Measurements from ENCODE around the gene IZUMO1R.
"Not testable (repeated sequence)": the region's sequence is repeated elsewhere in the genome, so short reads cannot be mapped to it uniquely, and the experiment has no call there.

The IZUMO1R gene
- total RNA-seq: 0 reads per million in 3 donors

- H3K4me3 ChIP-seq (ENCODE audit: insufficient read depth, low read depth, low read length, poor library complexity, severe bottlenecking): no peak within 1 kb of the TSS
- H3K36me3 ChIP-seq (ENCODE audit: control insufficient read depth, insufficient read depth, low read length): no peaks in the 10 kb centered on the region
- H3K4me1 ChIP-seq (ENCODE audit: control insufficient read depth, insufficient read depth, low read length, poor library complexity, severe bottlenecking): no peaks in the 10 kb centered on the region
- no peak within 1 kb of the TSS for H3K27ac ChIP-seq (ENCODE audit: insufficient read depth, low read length, poor library complexity, severe bottlenecking)
- H3K9me3 ChIP-seq (ENCODE audit: control insufficient read depth, low read length): no peaks in the 10 kb centered on the region
- H3K27me3 ChIP-seq (replicated peaks; ENCODE audit: control insufficient read depth, insufficient read depth, low read length, poor library complexity, severe bottlenecking): no peaks in the 10 kb centered on the region
- DNase-seq: no peak
Observed at GRCh38 chr11:94303966-94304958, at the start of gene IZUMO1R. Gene IZUMO1R (plus strand): TSS chr11:94304580. CDS start chr11:94305637, 1,057 bp downstream.

DNA sequence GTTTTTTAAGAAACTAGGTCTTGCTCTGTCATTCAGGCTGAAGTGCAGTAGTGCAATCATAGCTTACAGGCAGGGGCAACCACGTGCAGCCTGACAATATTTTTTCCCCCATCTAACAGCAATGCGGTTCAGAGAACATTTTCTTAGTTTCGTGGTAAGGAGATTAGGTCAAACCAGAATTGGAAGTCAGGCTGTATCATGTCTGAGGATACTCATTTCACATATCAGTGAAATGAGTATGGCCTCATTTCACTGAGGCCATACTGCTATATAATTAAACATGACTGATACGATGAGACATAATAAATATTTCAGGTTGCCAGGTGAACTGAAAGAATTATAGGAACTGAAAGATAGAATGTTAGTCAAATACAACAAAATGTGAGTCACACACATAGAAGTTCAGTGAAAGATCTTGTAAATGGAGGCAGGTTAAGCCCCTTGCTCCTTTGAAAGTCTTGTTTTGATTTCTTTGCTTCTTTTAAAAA, 32.5 kb upstream of the IZUMO1R start:
- Histone ChIP-seq H3K27me3 (replicated peaks; ENCODE audit: control insufficient read depth, insufficient read depth, low read length, poor library complexity, severe bottlenecking) (no peaks in the 10 kb centered on the region), H3K27ac (ENCODE audit: insufficient read depth, low read length, poor library complexity, severe bottlenecking) (no peak overlapping the region), H3K9me3 (ENCODE audit: control insufficient read depth, low read length) (no peaks in the 10 kb centered on the region), H3K4me1 (ENCODE audit: control insufficient read depth, insufficient read depth, low read length, poor library complexity, severe bottlenecking) (no peaks in the 10 kb centered on the region), H3K4me3 (ENCODE audit: insufficient read depth, low read depth, low read length, poor library complexity, severe bottlenecking) (no peak overlapping the region), H3K36me3 (ENCODE audit: control insufficient read depth, insufficient read depth, low read length) (no peaks in the 10 kb centered on the region)
- DNase-seq: no peak

DNA sequence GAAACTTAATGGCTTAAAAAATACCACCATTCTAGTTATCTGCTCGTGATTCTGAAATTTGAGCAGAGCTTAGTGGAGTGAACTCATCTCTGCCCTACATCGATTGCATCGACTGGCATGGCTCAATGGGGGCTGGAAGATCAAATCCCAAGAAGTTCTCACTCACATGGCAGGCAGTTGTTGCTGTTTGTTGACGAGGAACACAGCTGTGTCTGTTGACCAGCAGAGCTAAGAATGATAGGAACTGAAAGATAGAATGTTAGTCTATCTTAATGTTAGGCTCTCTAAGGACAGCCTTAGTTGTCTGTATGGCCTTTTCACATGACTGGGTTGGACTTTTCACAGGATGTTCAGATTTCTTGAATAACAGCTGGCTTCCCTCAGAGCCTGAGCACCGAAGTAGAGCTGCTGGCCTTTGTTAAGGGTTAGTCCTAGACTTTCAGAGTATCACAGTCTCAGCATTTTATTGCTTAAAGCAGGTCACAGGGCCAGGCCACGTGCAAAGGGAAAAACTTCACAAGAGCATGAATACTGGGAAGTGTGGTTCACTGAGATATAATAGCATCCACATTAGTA, 31.6 kb upstream of the IZUMO1R start:
- Histone ChIP-seq H3K36me3 (ENCODE audit: control insufficient read depth, insufficient read depth, low read length) (no peaks in the 10 kb centered on the region), H3K27ac (ENCODE audit: insufficient read depth, low read length, poor library complexity, severe bottlenecking) (no peak overlapping the region), H3K9me3 (ENCODE audit: control insufficient read depth, low read length) (no peaks in the 10 kb centered on the region), H3K4me1 (ENCODE audit: control insufficient read depth, insufficient read depth, low read length, poor library complexity, severe bottlenecking) (no peaks in the 10 kb centered on the region), H3K4me3 (ENCODE audit: insufficient read depth, low read depth, low read length, poor library complexity, severe bottlenecking) (no peak overlapping the region), H3K27me3 (replicated peaks; ENCODE audit: control insufficient read depth, insufficient read depth, low read length, poor library complexity, severe bottlenecking) (no peaks in the 10 kb centered on the region)
- no peak for DNase-seq

- Histone ChIP-seq H3K27ac (ENCODE audit: insufficient read depth, low read length, poor library complexity, severe bottlenecking) (no peak overlapping the region), H3K4me1 (ENCODE audit: control insufficient read depth, insufficient read depth, low read length, poor library complexity, severe bottlenecking) (no peaks in the 10 kb centered on the region), H3K9me3 (ENCODE audit: control insufficient read depth, low read length) (no peaks in the 10 kb centered on the region), H3K27me3 (replicated peaks; ENCODE audit: control insufficient read depth, insufficient read depth, low read length, poor library complexity, severe bottlenecking) (no peaks in the 10 kb centered on the region), H3K36me3 (ENCODE audit: control insufficient read depth, insufficient read depth, low read length) (no peaks in the 10 kb centered on the region), H3K4me3 (ENCODE audit: insufficient read depth, low read depth, low read length, poor library complexity, severe bottlenecking) (no peak overlapping the region)
- DNase-seq: no peak
Observed at GRCh38 chr11:94275961-94276360, 28.4 kb upstream of the IZUMO1R start.

DNA sequence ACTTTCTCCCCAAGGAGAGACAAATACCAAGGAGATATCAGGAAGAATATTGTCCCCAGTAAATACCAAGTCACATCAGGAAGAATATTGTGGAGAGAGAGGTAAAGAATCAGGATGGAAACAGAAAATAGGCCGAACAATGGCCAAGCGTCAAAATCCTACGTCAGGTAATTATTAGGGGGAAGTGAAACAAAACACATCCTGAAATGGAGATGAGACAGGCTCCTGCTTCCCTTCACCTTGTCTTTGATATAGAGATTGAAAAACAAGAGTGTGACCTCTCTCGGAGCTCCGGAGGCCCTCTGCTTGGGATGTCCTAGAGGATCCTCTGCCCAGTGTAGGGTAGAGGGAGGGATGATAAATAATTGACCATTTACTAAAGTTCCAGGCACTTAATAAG, 27.4 kb upstream of the IZUMO1R start:
- Histone ChIP-seq H3K4me1 (ENCODE audit: control insufficient read depth, insufficient read depth, low read length, poor library complexity, severe bottlenecking) (no peaks in the 10 kb centered on the region), H3K27me3 (replicated peaks; ENCODE audit: control insufficient read depth, insufficient read depth, low read length, poor library complexity, severe bottlenecking) (no peaks in the 10 kb centered on the region), H3K27ac (ENCODE audit: insufficient read depth, low read length, poor library complexity, severe bottlenecking) (no peak overlapping the region), H3K9me3 (ENCODE audit: control insufficient read depth, low read length) (no peaks in the 10 kb centered on the region), H3K4me3 (ENCODE audit: insufficient read depth, low read depth, low read length, poor library complexity, severe bottlenecking) (no peak overlapping the region), H3K36me3 (ENCODE audit: control insufficient read depth, insufficient read depth, low read length) (no peaks in the 10 kb centered on the region)
- no peak for DNase-seq

GRCh38 chr11:94278207-94278606, 26.2 kb upstream of the IZUMO1R start:
- not testable (repeated sequence) for H3K27ac ChIP-seq (ENCODE audit: insufficient read depth, low read length, poor library complexity, severe bottlenecking); DNase-seq; H3K27me3 ChIP-seq (replicated peaks; ENCODE audit: control insufficient read depth, insufficient read depth, low read length, poor library complexity, severe bottlenecking); H3K36me3 ChIP-seq (ENCODE audit: control insufficient read depth, insufficient read depth, low read length); H3K4me3 ChIP-seq (ENCODE audit: insufficient read depth, low read depth, low read length, poor library complexity, severe bottlenecking); H3K9me3 ChIP-seq (ENCODE audit: control insufficient read depth, low read length); H3K4me1 ChIP-seq (ENCODE audit: control insufficient read depth, insufficient read depth, low read length, poor library complexity, severe bottlenecking)

DNA sequence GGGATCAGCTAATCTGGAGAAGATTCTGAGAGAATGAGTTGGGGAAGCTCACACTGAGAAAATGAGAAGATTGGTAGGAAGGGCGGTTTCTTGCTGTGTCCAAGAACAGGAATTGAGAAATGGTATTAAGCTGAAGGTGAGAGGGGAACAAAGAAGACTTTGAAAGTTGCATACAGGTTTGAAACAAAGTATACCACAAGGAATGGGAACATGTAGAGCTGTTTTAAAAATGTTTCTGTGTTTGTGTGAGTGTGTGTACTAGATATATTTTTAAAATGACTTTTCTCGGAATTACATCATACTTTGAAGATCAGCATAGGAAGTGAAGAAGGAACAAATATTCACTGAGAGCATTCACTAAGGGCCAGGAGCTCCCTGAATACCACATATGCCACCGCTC, 24.4 kb upstream of the IZUMO1R start:
- Histone ChIP-seq H3K4me1 (ENCODE audit: control insufficient read depth, insufficient read depth, low read length, poor library complexity, severe bottlenecking) (no peaks in the 10 kb centered on the region), H3K36me3 (ENCODE audit: control insufficient read depth, insufficient read depth, low read length) (no peaks in the 10 kb centered on the region), H3K4me3 (ENCODE audit: insufficient read depth, low read depth, low read length, poor library complexity, severe bottlenecking) (no peak overlapping the region), H3K27me3 (replicated peaks; ENCODE audit: control insufficient read depth, insufficient read depth, low read length, poor library complexity, severe bottlenecking) (no peaks in the 10 kb centered on the region), H3K27ac (ENCODE audit: insufficient read depth, low read length, poor library complexity, severe bottlenecking) (no peak overlapping the region), H3K9me3 (ENCODE audit: control insufficient read depth, low read length) (no peaks in the 10 kb centered on the region)
- DNase-seq: no peak

DNA sequence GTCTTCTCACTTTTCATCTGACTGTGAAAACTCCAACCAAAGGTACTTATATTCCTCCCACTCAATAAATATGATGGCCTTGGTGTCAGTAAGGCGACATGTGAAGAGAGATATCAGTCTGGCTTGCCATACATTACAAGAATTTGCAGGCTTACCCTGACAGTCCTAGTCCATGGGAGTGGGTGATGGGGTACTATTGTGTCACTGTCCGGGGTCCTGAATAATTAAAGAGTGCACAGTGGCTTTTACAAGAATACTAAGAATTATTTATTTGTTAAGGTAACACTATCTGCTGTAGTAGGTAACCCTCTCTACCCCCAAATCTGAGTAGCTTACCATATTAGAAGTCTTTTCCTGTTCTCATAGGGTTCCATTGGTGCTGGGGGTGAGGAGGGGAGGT, 23.1 kb upstream of the IZUMO1R start:
- H3K4me3 ChIP-seq (ENCODE audit: insufficient read depth, low read depth, low read length, poor library complexity, severe bottlenecking): no peak overlapping the region
- H3K4me1 ChIP-seq (ENCODE audit: control insufficient read depth, insufficient read depth, low read length, poor library complexity, severe bottlenecking): no peaks in the 10 kb centered on the region
- H3K9me3 ChIP-seq (ENCODE audit: control insufficient read depth, low read length): no peaks in the 10 kb centered on the region
- no peak for DNase-seq
- no peaks in the 10 kb centered on the region for H3K36me3 ChIP-seq (ENCODE audit: control insufficient read depth, insufficient read depth, low read length)
- H3K27me3 ChIP-seq (replicated peaks; ENCODE audit: control insufficient read depth, insufficient read depth, low read length, poor library complexity, severe bottlenecking): no peaks in the 10 kb centered on the region
- H3K27ac ChIP-seq (ENCODE audit: insufficient read depth, low read length, poor library complexity, severe bottlenecking): no peak overlapping the region

GRCh38 chr11:94283678-94284077, 20.7 kb upstream of the IZUMO1R start:
- Histone ChIP-seq H3K27ac (ENCODE audit: insufficient read depth, low read length, poor library complexity, severe bottlenecking) (no peak overlapping the region), H3K4me3 (ENCODE audit: insufficient read depth, low read depth, low read length, poor library complexity, severe bottlenecking) (no peak overlapping the region), H3K4me1 (ENCODE audit: control insufficient read depth, insufficient read depth, low read length, poor library complexity, severe bottlenecking) (no peaks in the 10 kb centered on the region), H3K27me3 (replicated peaks; ENCODE audit: control insufficient read depth, insufficient read depth, low read length, poor library complexity, severe bottlenecking) (no peaks in the 10 kb centered on the region), H3K9me3 (ENCODE audit: control insufficient read depth, low read length) (no peaks in the 10 kb centered on the region), H3K36me3 (ENCODE audit: control insufficient read depth, insufficient read depth, low read length) (no peaks in the 10 kb centered on the region)
- DNase-seq: no peak

DNA sequence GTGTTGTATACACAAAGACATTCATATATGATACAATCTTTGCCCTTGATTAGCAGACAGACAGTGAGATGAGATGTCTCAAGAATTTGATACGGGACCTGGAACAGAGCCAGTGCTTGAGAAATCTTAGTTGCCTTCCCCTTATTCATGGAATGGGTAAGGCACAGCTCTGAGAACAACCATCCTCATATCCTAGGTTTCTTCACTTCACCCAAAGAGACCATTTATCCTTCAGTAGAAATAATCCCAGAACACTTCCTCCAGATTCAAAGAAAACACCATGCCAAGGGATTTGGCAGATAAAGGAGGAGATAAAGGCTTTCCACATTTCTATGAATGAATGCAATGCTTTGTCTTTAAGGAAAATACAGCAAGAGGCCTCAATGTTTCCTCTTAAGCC, 8.8 kb upstream of the IZUMO1R start:
- Histone ChIP-seq H3K27me3 (replicated peaks; ENCODE audit: control insufficient read depth, insufficient read depth, low read length, poor library complexity, severe bottlenecking) (no peaks in the 10 kb centered on the region), H3K9me3 (ENCODE audit: control insufficient read depth, low read length) (no peaks in the 10 kb centered on the region), H3K4me1 (ENCODE audit: control insufficient read depth, insufficient read depth, low read length, poor library complexity, severe bottlenecking) (no peaks in the 10 kb centered on the region), H3K36me3 (ENCODE audit: control insufficient read depth, insufficient read depth, low read length) (no peaks in the 10 kb centered on the region), H3K27ac (ENCODE audit: insufficient read depth, low read length, poor library complexity, severe bottlenecking) (no peak overlapping the region), H3K4me3 (ENCODE audit: insufficient read depth, low read depth, low read length, poor library complexity, severe bottlenecking) (no peak overlapping the region)
- DNase-seq: no peak

Data from effector memory CD4-positive, alpha-beta T cell (primary cell).